Measurements from ENCODE around the gene DAPK2.

- no peak for TF ChIP-seq CTCF (IDR thresholded peaks at IDR 0.05; ENCODE audit: low read depth, low read length)
- no peak for TF ChIP-seq EZH2phosphoT487 (IDR thresholded peaks at IDR 0.05; ENCODE audit: low read depth)
Observed at GRCh38 chr15:63972801-63973200, 73.5 kb downstream of the DAPK2 start.

Data from OCI-LY3 (cell line).